Adrenal gland (tissue), 5 donors: ENCODE results near the gene ECSCR.

Source experiments
- POLR2A ChIP-seq, 2 donors: fragments of 450-650 bp; IDR thresholded peaks; one replicate each; pipeline ENCODE4 v1.6.1; 2017; ENCODE audit warnings: antibody characterized with exemption in 2 of 2, mild to moderate bottlenecking in 2 of 2, moderate library complexity in 1 of 2
- TF ChIP-seq, protein P1 (sequence below), 6 experiments: fragments of 450-650 bp in 4 of 6; fragments of 200-600 bp in 2 of 6; sonication (generic) in 1 of 6; IDR thresholded peaks; 1 replicate in 5 of 6; 2 replicates in 1 of 6; pipeline versions ENCODE4 v1.5.1 to v1.8.0; 2016 to 2021; ENCODE audit warnings: antibody characterized with exemption in 6 of 6, mild to moderate bottlenecking in 2 of 6, moderate library complexity in 1 of 6
- donor health status: DM: no; HTN: no; CAD: no.

DNA sequence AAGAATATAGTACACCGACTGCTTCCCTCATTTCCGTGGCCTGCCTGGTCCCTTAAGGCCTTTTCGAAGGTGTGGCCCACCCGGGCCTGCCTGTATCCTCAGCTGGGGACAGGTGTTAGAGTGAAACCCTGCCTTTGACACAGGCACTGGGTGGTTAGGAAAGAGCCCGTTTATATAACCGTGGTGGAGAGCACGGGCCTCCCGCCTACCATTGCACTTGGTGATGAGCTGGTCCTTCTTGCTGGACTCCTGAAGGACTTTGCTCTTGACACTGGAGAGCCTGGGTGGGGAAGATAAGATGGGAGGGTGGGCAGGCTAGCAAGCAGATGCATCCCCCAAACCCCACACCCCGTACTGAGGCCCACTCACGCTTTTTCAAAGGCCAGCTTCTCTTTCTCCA is 61.0 kb downstream of the ECSCR start:
- TF ChIP-seq, protein P1, sequence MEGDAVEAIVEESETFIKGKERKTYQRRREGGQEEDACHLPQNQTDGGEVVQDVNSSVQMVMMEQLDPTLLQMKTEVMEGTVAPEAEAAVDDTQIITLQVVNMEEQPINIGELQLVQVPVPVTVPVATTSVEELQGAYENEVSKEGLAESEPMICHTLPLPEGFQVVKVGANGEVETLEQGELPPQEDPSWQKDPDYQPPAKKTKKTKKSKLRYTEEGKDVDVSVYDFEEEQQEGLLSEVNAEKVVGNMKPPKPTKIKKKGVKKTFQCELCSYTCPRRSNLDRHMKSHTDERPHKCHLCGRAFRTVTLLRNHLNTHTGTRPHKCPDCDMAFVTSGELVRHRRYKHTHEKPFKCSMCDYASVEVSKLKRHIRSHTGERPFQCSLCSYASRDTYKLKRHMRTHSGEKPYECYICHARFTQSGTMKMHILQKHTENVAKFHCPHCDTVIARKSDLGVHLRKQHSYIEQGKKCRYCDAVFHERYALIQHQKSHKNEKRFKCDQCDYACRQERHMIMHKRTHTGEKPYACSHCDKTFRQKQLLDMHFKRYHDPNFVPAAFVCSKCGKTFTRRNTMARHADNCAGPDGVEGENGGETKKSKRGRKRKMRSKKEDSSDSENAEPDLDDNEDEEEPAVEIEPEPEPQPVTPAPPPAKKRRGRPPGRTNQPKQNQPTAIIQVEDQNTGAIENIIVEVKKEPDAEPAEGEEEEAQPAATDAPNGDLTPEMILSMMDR (IDR thresholded peaks at IDR 0.05) = no peak
- no peak for TF ChIP-seq POLR2A (IDR thresholded peaks at IDR 0.05)
